ENCODE data around the gene ACTRT2. TPM values are rescaled to one million over a fixed set of nuclear protein-coding genes. Genes with fewer than 3 reads are reported as not detected.

ACTRT2 gene
- total and polyA plus RNA-seq, 10 of the 15 experiments (the other 5 are each of a cell fraction or from before 2014, with no cell fraction given): not detected

DNA sequence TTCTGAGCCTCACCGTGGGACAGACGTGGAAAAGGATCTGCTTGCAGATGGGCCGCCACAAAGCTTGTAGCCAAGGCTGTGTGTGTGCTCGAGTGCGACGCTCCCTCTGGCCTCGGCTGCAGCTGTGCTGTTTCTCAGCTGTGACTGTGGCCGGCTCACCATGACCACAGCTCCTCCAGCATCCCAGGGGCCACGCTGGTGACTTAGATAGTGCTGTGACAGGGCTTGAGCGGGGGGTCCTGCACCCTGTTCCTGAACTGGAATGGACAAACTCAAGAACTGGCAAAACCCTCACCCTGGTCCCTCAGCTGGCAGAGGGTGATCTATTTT lies 17.4 kb upstream of the ACTRT2 start (continued):
- TF ChIP-seq, protein P1, sequence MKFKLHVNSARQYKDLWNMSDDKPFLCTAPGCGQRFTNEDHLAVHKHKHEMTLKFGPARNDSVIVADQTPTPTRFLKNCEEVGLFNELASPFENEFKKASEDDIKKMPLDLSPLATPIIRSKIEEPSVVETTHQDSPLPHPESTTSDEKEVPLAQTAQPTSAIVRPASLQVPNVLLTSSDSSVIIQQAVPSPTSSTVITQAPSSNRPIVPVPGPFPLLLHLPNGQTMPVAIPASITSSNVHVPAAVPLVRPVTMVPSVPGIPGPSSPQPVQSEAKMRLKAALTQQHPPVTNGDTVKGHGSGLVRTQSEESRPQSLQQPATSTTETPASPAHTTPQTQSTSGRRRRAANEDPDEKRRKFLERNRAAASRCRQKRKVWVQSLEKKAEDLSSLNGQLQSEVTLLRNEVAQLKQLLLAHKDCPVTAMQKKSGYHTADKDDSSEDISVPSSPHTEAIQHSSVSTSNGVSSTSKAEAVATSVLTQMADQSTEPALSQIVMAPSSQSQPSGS (IDR thresholded peaks at IDR 0.05; ENCODE audit: low read length): no peak

GRCh38 chr1:3004285-3005205 lies 16.7 kb upstream of the ACTRT2 start:
- RAD21 ChIA-PET (ENCODE audit: unreplicated experiment): no interaction called here
- TF ChIP-seq ZNF217 (IDR thresholded peaks at IDR 0.05) (no peak), RBBP5 (conservative IDR thresholded peaks at IDR 0.05) (no peak), RCOR1 (conservative IDR thresholded peaks at IDR 0.05; ENCODE audit: low read depth, low read length) (no peak), POU2F2 (IDR thresholded peaks at IDR 0.05; ENCODE audit: borderline replicate concordance, low read depth, low read length) (no peak), TBL1XR1 (IDR thresholded peaks at IDR 0.05; ENCODE audit: low read depth, low read length) (no peak), BMI1 (IDR thresholded peaks at IDR 0.05; ENCODE audit: borderline replicate concordance) (no peak), NRF1 (conservative IDR thresholded peaks at IDR 0.05; ENCODE audit: low read depth, low read length) (no peak), NFXL1 (IDR thresholded peaks at IDR 0.05; ENCODE audit: borderline replicate concordance) (no peak), KDM1A (IDR thresholded peaks at IDR 0.05; ENCODE audit: borderline replicate concordance) (no peak), HDAC6 (IDR thresholded peaks at IDR 0.05; ENCODE audit: unreplicated experiment) (no peak)
- TF ChIP-seq, protein P2, sequence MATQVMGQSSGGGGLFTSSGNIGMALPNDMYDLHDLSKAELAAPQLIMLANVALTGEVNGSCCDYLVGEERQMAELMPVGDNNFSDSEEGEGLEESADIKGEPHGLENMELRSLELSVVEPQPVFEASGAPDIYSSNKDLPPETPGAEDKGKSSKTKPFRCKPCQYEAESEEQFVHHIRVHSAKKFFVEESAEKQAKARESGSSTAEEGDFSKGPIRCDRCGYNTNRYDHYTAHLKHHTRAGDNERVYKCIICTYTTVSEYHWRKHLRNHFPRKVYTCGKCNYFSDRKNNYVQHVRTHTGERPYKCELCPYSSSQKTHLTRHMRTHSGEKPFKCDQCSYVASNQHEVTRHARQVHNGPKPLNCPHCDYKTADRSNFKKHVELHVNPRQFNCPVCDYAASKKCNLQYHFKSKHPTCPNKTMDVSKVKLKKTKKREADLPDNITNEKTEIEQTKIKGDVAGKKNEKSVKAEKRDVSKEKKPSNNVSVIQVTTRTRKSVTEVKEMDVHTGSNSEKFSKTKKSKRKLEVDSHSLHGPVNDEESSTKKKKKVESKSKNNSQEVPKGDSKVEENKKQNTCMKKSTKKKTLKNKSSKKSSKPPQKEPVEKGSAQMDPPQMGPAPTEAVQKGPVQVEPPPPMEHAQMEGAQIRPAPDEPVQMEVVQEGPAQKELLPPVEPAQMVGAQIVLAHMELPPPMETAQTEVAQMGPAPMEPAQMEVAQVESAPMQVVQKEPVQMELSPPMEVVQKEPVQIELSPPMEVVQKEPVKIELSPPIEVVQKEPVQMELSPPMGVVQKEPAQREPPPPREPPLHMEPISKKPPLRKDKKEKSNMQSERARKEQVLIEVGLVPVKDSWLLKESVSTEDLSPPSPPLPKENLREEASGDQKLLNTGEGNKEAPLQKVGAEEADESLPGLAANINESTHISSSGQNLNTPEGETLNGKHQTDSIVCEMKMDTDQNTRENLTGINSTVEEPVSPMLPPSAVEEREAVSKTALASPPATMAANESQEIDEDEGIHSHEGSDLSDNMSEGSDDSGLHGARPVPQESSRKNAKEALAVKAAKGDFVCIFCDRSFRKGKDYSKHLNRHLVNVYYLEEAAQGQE (IDR thresholded peaks at IDR 0.05; ENCODE audit: low read depth, low read length): no peak
- TF ChIP-seq, protein P1 (IDR thresholded peaks at IDR 0.05; ENCODE audit: low read length): no peak
- Histone ChIP-seq H2AFZ (ENCODE audit: control insufficient read depth, low read depth, low read length) (no peak overlapping the region), H3K4me2 (ENCODE audit: control insufficient read depth, insufficient read depth) (no peak overlapping the region), H3K4me1 (ENCODE audit: control insufficient read depth, insufficient read depth, low read length) (no peaks in the 10 kb centered on the region), H3K36me3 (ENCODE audit: control insufficient read depth in 2 of 2, insufficient read depth in 2 of 2, low read length in 1 of 2) (no peaks in the 10 kb centered on the region), H4K20me1 (ENCODE audit: control insufficient read depth, insufficient read depth) (no peaks in the 10 kb centered on the region), H3K9ac (ENCODE audit: control insufficient read depth, insufficient read depth, low read length) (no peak overlapping the region), H3K9me3 (replicated peaks; ENCODE audit: control insufficient read depth, insufficient read depth, low read length) (no peaks in the 10 kb centered on the region; the same call in 2 of the 3 replicates), H3K27ac (ENCODE audit: control insufficient read depth, insufficient read depth) (no peak overlapping the region), H3K79me2 (ENCODE audit: control insufficient read depth, insufficient read depth, low read length) (no peaks in the 10 kb centered on the region), H3K4me3 (no peak overlapping the region), H3K27me3 (replicated peaks in 1 of 2; ENCODE audit: control insufficient read depth in 2 of 2, insufficient read depth in 2 of 2, low read length in 1 of 2) (no peaks in the 10 kb centered on the region)
- intact Hi-C loops (cut with micrococcal nuclease; ENCODE audit: unreplicated experiment) (no loop called here), in situ Hi-C loops (cut with MboI) (no loop called here)
- POLR2A ChIA-PET: no interaction called here
- SMC1A ChIA-PET (ENCODE audit: uncharacterized antibody, unreplicated experiment): no interaction called here
- WGBS (ENCODE audit: insufficient coverage, insufficient replicate concordance, low lambda C conversion rate, missing lambda C conversion rate): 27% methylated on average over 20 of the region's 20 CpGs
- no TSS peak for BruUV-seq (replicated peaks)
- ATAC-seq (no peak), FAIRE-seq (no peak), DNase-seq (ENCODE audit: low read depth, low spot score) (no peak)
- CTCF ChIA-PET: no interaction called here

Data from GM12878 (cell line).